Measurements from ENCODE around the gene ZNF219. TPM values are rescaled to one million over a fixed set of nuclear protein-coding genes. Genes with fewer than 3 reads are reported as not detected.

ZNF219 gene
- total RNA-seq, 2 experiments from 2014 or later = 9.8 to 15.5 TPM

DNA sequence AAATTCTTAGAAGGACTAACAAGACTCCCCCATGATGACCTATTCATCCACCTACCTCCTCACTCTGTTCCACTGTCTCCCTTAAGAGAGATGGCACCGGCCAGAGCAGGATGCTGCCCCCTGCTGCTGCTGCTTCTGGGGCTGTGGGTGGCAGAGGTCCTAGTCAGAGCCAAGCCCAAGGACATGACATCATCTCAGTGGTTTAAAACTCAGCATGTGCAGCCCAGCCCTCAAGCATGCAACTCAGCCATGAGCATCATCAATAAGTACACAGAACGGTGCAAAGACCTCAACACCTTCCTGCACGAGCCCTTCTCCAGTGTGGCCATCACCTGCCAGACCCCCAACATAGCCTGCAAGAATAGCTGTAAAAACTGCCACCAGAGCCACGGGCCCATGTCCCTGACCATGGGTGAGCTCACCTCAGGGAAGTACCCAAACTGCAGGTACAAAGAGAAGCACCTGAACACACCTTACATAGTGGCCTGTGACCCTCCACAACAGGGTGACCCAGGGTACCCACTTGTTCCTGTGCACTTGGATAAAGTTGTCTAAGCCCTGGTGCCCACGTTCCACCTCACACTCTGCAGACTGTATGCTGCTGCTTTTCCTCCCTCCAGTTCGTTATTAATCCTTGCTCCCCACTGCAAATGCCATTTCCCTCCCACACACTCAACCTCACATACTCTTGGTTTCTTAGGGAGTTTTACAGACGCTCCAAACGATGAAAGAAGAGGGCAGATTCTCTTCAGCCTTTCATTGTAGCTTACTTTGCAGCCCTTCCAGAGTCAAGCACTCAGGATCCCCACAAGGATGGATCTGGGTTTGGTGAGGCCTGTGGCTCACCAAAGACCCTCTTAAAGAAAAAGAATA, 40.4 kb downstream of the ZNF219 start, which contains the start of gene RNASE8:
RNASE8 (plus strand) TSS at position 20 of the 873 bp plus-strand sequence; CDS start at position 91, 71 bp downstream.
- no peak within 1 kb of the TSS for H3K4me2 ChIP-seq (ENCODE audit: low read length)
- no peak for DNase-seq (ENCODE audit: low spot score)
- H3K4me1 ChIP-seq (ENCODE audit: insufficient read depth, low read length, poor library complexity, severe bottlenecking) = peaks cover 3% of the 10 kb centered on the region
- H3K9me3 ChIP-seq (ENCODE audit: low read length) = no peaks in the 10 kb centered on the region
- H2AFZ ChIP-seq (ENCODE audit: low read length) = no peak within 1 kb of the TSS
- no peaks in the 10 kb centered on the region for H3K9me2 ChIP-seq (ENCODE audit: insufficient read depth, low read length)
- TF ChIP-seq, protein P1, sequence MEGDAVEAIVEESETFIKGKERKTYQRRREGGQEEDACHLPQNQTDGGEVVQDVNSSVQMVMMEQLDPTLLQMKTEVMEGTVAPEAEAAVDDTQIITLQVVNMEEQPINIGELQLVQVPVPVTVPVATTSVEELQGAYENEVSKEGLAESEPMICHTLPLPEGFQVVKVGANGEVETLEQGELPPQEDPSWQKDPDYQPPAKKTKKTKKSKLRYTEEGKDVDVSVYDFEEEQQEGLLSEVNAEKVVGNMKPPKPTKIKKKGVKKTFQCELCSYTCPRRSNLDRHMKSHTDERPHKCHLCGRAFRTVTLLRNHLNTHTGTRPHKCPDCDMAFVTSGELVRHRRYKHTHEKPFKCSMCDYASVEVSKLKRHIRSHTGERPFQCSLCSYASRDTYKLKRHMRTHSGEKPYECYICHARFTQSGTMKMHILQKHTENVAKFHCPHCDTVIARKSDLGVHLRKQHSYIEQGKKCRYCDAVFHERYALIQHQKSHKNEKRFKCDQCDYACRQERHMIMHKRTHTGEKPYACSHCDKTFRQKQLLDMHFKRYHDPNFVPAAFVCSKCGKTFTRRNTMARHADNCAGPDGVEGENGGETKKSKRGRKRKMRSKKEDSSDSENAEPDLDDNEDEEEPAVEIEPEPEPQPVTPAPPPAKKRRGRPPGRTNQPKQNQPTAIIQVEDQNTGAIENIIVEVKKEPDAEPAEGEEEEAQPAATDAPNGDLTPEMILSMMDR (conservative IDR thresholded peaks at IDR 0.05; ENCODE audit: low read length) = no peak
- TF ChIP-seq EZH2phosphoT487 (IDR thresholded peaks at IDR 0.05; ENCODE audit: borderline replicate concordance, low read depth, low read length) = no peak
- no peaks in the 10 kb centered on the region for H4K20me1 ChIP-seq (ENCODE audit: insufficient read depth, low read length)
- no peaks in the 10 kb centered on the region for H3K36me3 ChIP-seq (ENCODE audit: insufficient read depth, low read length)
- ChIA-PET POLR2A (no interaction called here), CTCF (ENCODE audit: unreplicated experiment) (no interaction called here)
- H3K79me2 ChIP-seq (ENCODE audit: insufficient read depth, low read depth, low read length) = no peaks in the 10 kb centered on the region
- no TSS peak for BruUV-seq (replicated peaks)
- no peak within 1 kb of the TSS for H3K4me3 ChIP-seq (ENCODE audit: low read depth, low read length, poor library complexity, severe bottlenecking)
- no peak within 1 kb of the TSS for H3K27ac ChIP-seq (ENCODE audit: low read depth, low read length, poor library complexity, severe bottlenecking)
- intact Hi-C loops (cut with micrococcal nuclease; ENCODE audit: unreplicated experiment) = no loop called here

DNA sequence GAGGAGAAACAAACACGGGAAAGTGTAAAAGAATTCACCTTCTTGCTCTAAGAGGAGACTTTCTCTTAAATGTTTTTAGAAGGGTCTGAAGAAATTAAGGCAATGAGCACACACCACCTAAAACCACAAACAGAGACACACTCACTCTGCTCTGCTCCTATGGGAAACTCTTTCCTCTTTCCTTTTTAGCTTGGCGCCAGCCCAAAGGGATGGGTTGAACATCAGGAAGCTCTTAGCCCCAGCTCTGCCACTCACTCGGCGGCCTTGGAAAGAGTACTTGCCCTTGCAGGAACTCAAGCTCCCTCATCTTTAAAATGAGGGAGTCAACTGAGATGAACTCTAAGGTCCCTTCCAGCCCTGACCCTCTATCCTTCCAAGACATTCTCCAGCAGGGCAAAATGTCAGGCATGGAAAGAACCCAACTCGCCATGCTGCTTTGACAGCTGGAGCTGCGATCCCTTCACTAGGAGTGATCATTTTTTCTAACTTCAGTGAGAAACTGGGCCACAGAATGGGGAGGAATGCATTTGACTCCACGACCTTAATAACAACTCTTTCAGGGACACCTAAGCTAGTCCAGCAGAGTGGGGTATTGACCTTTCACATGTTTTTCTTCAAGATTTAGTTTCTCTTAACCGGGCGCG, 41.8 kb downstream of the ZNF219 start:
- BruUV-seq (replicated peaks) = no TSS peak
- no peaks in the 10 kb centered on the region for H3K9me2 ChIP-seq (ENCODE audit: insufficient read depth, low read length)

More for the DNA sequence above, 41.8 kb downstream of the ZNF219 start:
- no peaks in the 10 kb centered on the region for H3K36me3 ChIP-seq (ENCODE audit: insufficient read depth, low read length)
- intact Hi-C loops (cut with micrococcal nuclease; ENCODE audit: unreplicated experiment) = no loop called here
- H4K20me1 ChIP-seq (ENCODE audit: insufficient read depth, low read length) = no peaks in the 10 kb centered on the region
- no peak overlapping the region for H3K4me2 ChIP-seq (ENCODE audit: low read length)
- DNase-seq (ENCODE audit: low spot score) = no peak
- CTCF ChIA-PET (ENCODE audit: unreplicated experiment) = no interaction called here
- H3K9me3 ChIP-seq (ENCODE audit: low read length) = no peaks in the 10 kb centered on the region
- no peak overlapping the region for H2AFZ ChIP-seq (ENCODE audit: low read length)
- H3K79me2 ChIP-seq (ENCODE audit: insufficient read depth, low read depth, low read length) = no peaks in the 10 kb centered on the region
- no peak overlapping the region for H3K27ac ChIP-seq (ENCODE audit: low read depth, low read length, poor library complexity, severe bottlenecking)
- no peak overlapping the region for H3K4me3 ChIP-seq (ENCODE audit: low read depth, low read length, poor library complexity, severe bottlenecking)
- POLR2A ChIA-PET = no interaction called here
- no peak for TF ChIP-seq EZH2phosphoT487 (IDR thresholded peaks at IDR 0.05; ENCODE audit: borderline replicate concordance, low read depth, low read length)
- TF ChIP-seq, protein P1 (conservative IDR thresholded peaks at IDR 0.05; ENCODE audit: low read length) = no peak
- no peaks in the 10 kb centered on the region for H3K4me1 ChIP-seq (ENCODE audit: insufficient read depth, low read length, poor library complexity, severe bottlenecking)
